Skeletal muscle cell (primary cell): ENCODE data around the gene PCF11.

Experiments used
- DNase-seq: peaks from one replicate; pipeline ENCODE4 v3.0.0-alpha.2; 2010; ENCODE audit warnings: low read depth
- H3K4me3 ChIP-seq: 2 replicates; pipeline ENCODE4 v1.5.1; 2011; ENCODE audit warnings: low read depth, mild to moderate bottlenecking, control low read depth, low read length, moderate library complexity

The PCF11 gene

GRCh38 chr11:83235825-83236224 lies 78.9 kb downstream of the PCF11 start:
- DNase-seq: no peak
- no peak overlapping the region for H3K4me3 ChIP-seq
